HUES6 (cell line): ENCODE measurements around the gene NINJ1.

Experiments
- H3K27ac ChIP-seq: 2 replicates; pipeline ENCODE4 v1.7.0; 2013; ENCODE audit warnings: low read depth, mild to moderate bottlenecking, low read length, inconsistent platforms
- H3K27me3 ChIP-seq: 2 replicates; pipeline ENCODE4 v1.6.1; 2013; ENCODE audit warnings: low read length; ENCODE audit not compliant: control insufficient read depth, insufficient read depth
- H3K36me3 ChIP-seq: 2 replicates; pipeline ENCODE4 v1.6.1; 2013; ENCODE audit warnings: low read length; ENCODE audit not compliant: control insufficient read depth, insufficient read depth
- H3K4me1 ChIP-seq: 2 replicates; pipeline ENCODE4 v1.6.1; 2013; ENCODE audit warnings: low read length; ENCODE audit not compliant: control insufficient read depth, insufficient read depth
- H3K4me3 ChIP-seq: 2 replicates; pipeline ENCODE4 v1.5.1; 2013; ENCODE audit warnings: low read depth, low read length
- H3K9ac ChIP-seq: one replicate; pipeline ENCODE4 v1.6.1; 2013; ENCODE audit warnings: mild to moderate bottlenecking, low read length
- H3K9me3 ChIP-seq: 2 replicates; pipeline ENCODE4 v1.6.1; 2013; ENCODE audit warnings: low read depth, low read length; ENCODE audit not compliant: control insufficient read depth, insufficient read depth

NINJ1 gene

GRCh38 chr9:93096131-93096802, 37.8 kb downstream of the NINJ1 start, which contains the start of gene CARD19:
CARD19 (plus strand) TSS chr9:93096217; CDS start chr9:93096346, 129 bp downstream.
- H3K4me1 ChIP-seq: peaks cover 16% of the 10 kb centered on the region
- no peaks in the 10 kb centered on the region for H3K27me3 ChIP-seq
- H3K36me3 ChIP-seq: no peaks in the 10 kb centered on the region
- peak within 1 kb of the TSS; percentile 79 for H3K27ac ChIP-seq
- no peaks in the 10 kb centered on the region for H3K9me3 ChIP-seq
- H3K4me3 ChIP-seq: peak within 1 kb of the TSS; percentile 89
- H3K9ac ChIP-seq: peak within 1 kb of the TSS; percentile 63

DNA sequence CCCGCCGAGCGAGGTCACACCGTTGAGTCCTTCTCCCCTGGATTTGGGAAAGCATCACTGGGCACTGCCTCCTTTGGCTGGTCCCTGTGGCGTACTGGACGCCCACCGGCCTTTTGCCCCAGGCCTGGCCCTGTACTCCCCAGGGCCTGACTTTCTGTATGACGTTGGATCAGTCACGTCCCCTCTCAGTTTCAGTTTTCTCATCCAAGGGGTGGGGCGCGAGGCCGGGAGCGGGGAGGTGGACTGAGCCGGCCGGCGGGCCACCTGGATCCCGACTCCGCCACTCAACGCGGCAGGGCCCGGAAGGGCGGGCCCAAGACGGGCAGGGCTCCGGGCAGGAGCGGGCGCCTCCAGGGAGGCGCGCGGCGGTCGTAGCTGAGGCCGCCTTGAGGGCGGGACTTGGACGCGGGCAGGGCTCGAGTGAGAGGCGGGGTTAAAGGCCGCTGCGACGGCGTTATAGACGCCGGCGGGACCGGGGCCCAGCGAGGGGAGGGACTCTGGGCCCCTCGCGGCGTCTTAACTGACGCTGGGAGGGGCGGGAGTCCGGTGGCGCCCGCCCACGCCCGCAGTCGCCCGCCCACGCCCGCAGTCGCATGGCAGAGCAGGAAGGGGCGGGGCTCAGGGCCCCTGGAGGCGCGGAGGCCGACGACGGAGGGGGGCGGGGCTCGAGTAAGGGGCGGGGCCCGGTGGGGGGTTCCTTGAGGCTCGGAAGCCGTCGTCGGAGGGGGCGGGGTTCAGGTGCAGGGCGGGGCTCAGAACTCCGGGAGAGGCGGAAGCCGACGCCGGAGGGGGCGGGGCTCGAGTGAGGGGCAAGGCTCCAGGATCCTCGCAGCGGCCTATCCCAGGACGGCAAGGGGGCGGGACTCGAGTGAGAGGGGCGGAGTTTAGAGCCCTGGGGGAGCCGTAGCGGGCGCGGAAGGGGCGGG, 38.6 kb downstream of the NINJ1 start:
- Histone ChIP-seq H3K9me3 (no peaks in the 10 kb centered on the region), H3K4me1 (peaks cover 16% of the 10 kb centered on the region), H3K4me3 (peak overlapping the region; percentile 73), H3K27ac (peak overlapping the region; percentile 79), H3K27me3 (no peaks in the 10 kb centered on the region), H3K9ac (peak overlapping the region; percentile 63), H3K36me3 (no peaks in the 10 kb centered on the region)

- Histone ChIP-seq H3K4me1 (peaks cover 16% of the 10 kb centered on the region), H3K27ac (peak overlapping the region; percentile 79), H3K9me3 (no peaks in the 10 kb centered on the region), H3K27me3 (no peaks in the 10 kb centered on the region), H3K9ac (peak overlapping the region; percentile 63), H3K4me3 (peak overlapping the region; percentile 73), H3K36me3 (no peaks in the 10 kb centered on the region)
These were observed 39.3 kb downstream of the NINJ1 start for GRCh38 chr9:93094658-93095204.

DNA sequence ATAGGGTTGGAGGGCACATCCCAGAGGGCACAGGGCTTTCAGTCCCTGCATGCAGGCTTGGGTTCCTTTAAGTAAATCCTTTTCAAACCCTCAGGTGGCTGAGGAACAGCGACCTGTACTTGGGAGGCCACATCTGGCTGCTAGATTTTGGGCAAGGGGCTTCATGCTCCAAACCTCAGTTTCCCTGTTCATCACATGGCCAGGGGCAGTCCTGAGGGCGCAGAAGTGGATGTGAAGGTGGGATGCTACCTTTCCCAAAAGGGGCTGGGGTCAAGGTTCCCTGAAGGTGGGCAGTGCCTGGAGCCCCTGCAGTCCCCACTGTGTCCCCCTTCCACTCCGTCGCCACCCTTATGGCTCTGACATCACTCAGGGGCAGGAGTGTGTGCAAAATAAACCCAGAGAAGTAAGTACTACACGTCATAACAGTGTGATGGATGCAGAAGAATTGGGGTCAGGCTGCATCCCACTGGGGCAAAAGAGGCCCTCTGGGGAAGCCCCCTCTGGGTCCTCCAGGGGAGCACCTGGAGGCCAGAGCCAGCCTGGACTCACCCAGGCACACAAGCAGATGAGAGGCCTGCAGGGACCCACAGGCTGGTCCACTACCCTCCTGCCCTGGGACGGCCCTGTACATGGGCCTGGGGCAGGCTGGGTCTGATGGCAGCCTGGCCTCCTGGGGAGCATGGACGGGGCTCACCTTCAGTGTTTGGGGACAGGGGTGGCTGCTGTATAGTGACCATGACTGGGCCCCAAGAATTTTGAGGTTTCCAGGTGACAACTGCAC, 40.0 kb downstream of the NINJ1 start:
- peaks cover 16% of the 10 kb centered on the region for H3K4me1 ChIP-seq
- no peaks in the 10 kb centered on the region for H3K27me3 ChIP-seq
- no peaks in the 10 kb centered on the region for H3K9me3 ChIP-seq
- H3K4me3 ChIP-seq: no peak overlapping the region
- H3K36me3 ChIP-seq: no peaks in the 10 kb centered on the region
- H3K9ac ChIP-seq: no peak overlapping the region
- no peak overlapping the region for H3K27ac ChIP-seq

- Histone ChIP-seq H3K9ac (no peak overlapping the region), H3K4me1 (peaks cover 16% of the 10 kb centered on the region), H3K4me3 (no peak overlapping the region), H3K36me3 (no peaks in the 10 kb centered on the region), H3K27me3 (no peaks in the 10 kb centered on the region), H3K9me3 (no peaks in the 10 kb centered on the region), H3K27ac (no peak overlapping the region)
These were observed 40.7 kb downstream of the NINJ1 start for GRCh38 chr9:93093127-93093876.

- H3K9me3 ChIP-seq: no peaks in the 10 kb centered on the region
- no peak overlapping the region for H3K9ac ChIP-seq
- H3K36me3 ChIP-seq: no peaks in the 10 kb centered on the region
- H3K4me3 ChIP-seq: no peak overlapping the region
- H3K4me1 ChIP-seq: peaks cover 16% of the 10 kb centered on the region
- H3K27me3 ChIP-seq: no peaks in the 10 kb centered on the region
- H3K27ac ChIP-seq: no peak overlapping the region
These were observed 41.6 kb downstream of the NINJ1 start for GRCh38 chr9:93092251-93092991.

DNA sequence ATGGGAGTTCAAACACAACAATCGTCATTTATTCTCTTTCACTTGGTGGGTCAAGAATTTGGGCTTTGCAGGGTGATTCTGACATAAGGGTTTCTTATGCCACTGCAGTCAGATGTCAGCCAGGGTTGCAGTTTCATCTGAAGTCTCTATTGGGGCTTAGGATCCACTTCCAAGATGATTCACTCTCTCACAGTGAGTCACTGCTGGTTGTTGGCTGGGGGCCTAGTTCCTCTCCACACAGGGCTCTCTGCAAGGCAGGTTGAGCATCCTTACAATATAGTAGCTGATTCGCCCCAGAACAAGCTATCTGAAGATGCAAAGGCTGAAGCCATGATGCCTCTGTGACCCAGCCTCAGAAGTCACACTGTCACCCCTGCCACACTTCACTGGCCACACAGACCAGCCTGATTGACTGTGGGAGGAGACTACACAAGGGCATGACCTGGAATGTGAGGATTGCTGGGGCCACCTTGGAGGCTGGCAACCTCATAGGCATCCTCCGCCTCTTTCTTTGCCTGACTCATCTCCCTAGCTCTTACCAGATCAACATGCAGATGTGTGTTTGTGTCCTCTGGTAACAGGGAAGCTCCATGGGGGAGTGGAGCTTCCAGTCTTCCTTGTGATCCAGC, 42.5 kb downstream of the NINJ1 start:
- Histone ChIP-seq H3K36me3 (peaks cover 4% of the 10 kb centered on the region; the same call in 1 of the 2 replicates), H3K4me3 (no peak overlapping the region), H3K4me1 (peaks cover 9% of the 10 kb centered on the region), H3K9me3 (no peaks in the 10 kb centered on the region), H3K27ac (no peak overlapping the region), H3K9ac (no peak overlapping the region), H3K27me3 (no peaks in the 10 kb centered on the region)

- Histone ChIP-seq H3K9ac (no peak overlapping the region), H3K9me3 (no peaks in the 10 kb centered on the region), H3K4me1 (peaks cover 8% of the 10 kb centered on the region), H3K27ac (no peak overlapping the region), H3K36me3 (peaks cover 5% of the 10 kb centered on the region; the same call in 1 of the 2 replicates), H3K27me3 (no peaks in the 10 kb centered on the region), H3K4me3 (no peak overlapping the region)
These were observed 43.0 kb downstream of the NINJ1 start for GRCh38 chr9:93091056-93091452.

DNA sequence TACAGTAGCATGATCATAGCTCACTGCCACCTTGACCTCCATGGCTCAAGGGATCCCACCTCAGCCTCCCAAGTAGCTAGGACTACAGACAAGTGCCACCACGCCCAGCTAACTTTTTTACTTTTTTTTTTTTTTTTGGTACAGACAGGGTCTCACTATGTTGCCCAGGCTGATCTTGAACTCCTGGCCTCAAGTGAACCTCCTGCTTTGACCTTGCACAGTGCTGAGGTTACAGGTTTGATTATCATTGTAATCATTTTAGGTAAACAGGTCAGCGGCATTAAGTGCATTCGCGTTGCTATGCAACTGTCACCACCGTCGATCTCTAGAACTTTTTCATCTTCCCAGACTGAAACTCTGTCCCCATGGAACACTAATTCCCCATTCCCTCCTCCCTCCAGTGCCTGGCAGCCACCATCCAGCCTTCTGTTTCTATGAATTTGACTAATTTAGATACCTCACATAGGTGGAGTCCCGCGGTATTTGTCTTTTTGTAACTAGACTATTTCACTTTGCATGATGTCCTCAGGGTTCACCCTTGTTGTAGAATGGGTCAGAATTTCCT, 43.9 kb downstream of the NINJ1 start:
- Histone ChIP-seq H3K4me3 (no peak overlapping the region), H3K27ac (no peak overlapping the region), H3K9ac (no peak overlapping the region), H3K27me3 (no peaks in the 10 kb centered on the region), H3K9me3 (peaks cover 5% of the 10 kb centered on the region), H3K36me3 (peaks cover 10% of the 10 kb centered on the region; the same call in 1 of the 2 replicates), H3K4me1 (peaks cover 8% of the 10 kb centered on the region)
